Kidney epithelial cell (primary cell): ENCODE results near the gene PARP12. TPM values are rescaled to one million over a fixed set of nuclear protein-coding genes. Genes with fewer than 3 reads are reported as not detected.

Source experiments
- DNase-seq: peaks from one replicate; pipeline ENCODE4 v3.0.0-alpha.2; 2010; ENCODE audit warnings: low read depth
- H3K27me3 ChIP-seq: 2 replicates; pipeline ENCODE4 v1.6.0; 2011; ENCODE audit warnings: low read length; ENCODE audit not compliant: control insufficient read depth, insufficient read depth
- H3K36me3 ChIP-seq: 2 replicates; pipeline ENCODE4 v1.5.1; 2011; ENCODE audit warnings: low read length; ENCODE audit not compliant: control insufficient read depth, insufficient read depth
- H3K4me3 ChIP-seq: 2 replicates; pipeline ENCODE4 v1.5.1; 2011; ENCODE audit warnings: low read depth, mild to moderate bottlenecking, control low read depth, low read length
- CTCF ChIP-seq: IDR thresholded peaks from 2 replicates; pipeline ENCODE4 v1.5.1; 2011; ENCODE audit warnings: mild to moderate bottlenecking, moderate library complexity, low read length, control low read depth, inconsistent platforms; ENCODE audit not compliant: insufficient read depth, poor library complexity, severe bottlenecking
- total RNA-seq: library from RNA; depleted of rRNA; stranded (reverse); fragments of >200 nt; gene quantifications from 2 replicates; pipeline ENCODE4 v1.2.3, GENCODE V29; 2015

PARP12 gene
- total RNA-seq, 1 donor from 2014 or later: 43.1 TPM

- DNase-seq: no peak
- no peaks in the 10 kb centered on the region for H3K27me3 ChIP-seq
- peaks cover 3% of the 10 kb centered on the region for H3K36me3 ChIP-seq
- no peak overlapping the region for H3K4me3 ChIP-seq
- no peak for TF ChIP-seq CTCF
Measured at GRCh38 chr7:140019172-140019571, 43.6 kb downstream of the PARP12 start.

- Histone ChIP-seq H3K27me3 (no peaks in the 10 kb centered on the region), H3K4me3 (no peak overlapping the region), H3K36me3 (no peaks in the 10 kb centered on the region)
- no peak for DNase-seq
- TF ChIP-seq CTCF: no peak
Measured at GRCh38 chr7:140018125-140019043, 44.4 kb downstream of the PARP12 start.

- H3K27me3 ChIP-seq: no peaks in the 10 kb centered on the region
- H3K36me3 ChIP-seq: no peaks in the 10 kb centered on the region
- DNase-seq: no peak
- no peak overlapping the region for H3K4me3 ChIP-seq
- no peak for TF ChIP-seq CTCF
Measured at GRCh38 chr7:140017543-140017942, 45.2 kb downstream of the PARP12 start.

- TF ChIP-seq CTCF: no peak
- DNase-seq: no peak
- H3K4me3 ChIP-seq: no peak overlapping the region
- no peaks in the 10 kb centered on the region for H3K36me3 ChIP-seq
- H3K27me3 ChIP-seq: no peaks in the 10 kb centered on the region
Measured at GRCh38 chr7:140017034-140017433, 45.7 kb downstream of the PARP12 start.

- Histone ChIP-seq H3K27me3 (no peaks in the 10 kb centered on the region), H3K36me3 (no peaks in the 10 kb centered on the region), H3K4me3 (no peak overlapping the region)
- DNase-seq: no peak
- no peak for TF ChIP-seq CTCF
Measured at GRCh38 chr7:140016540-140016939, 46.2 kb downstream of the PARP12 start.
